HCT116 (cell line): ENCODE data around the gene PCDHGB2. TPM values are rescaled to one million over a fixed set of nuclear protein-coding genes. Genes with fewer than 3 reads are reported as not detected.

Experiments used
- ATAC-seq: fragments of 200-7000 bp; cut with Tn5 transposase; 2 replicates; pipeline ENCODE4 v1.9.1; 2020; ENCODE audit warnings: mild to moderate bottlenecking, moderate library complexity
- BruUV-seq: library from RNA; stranded (reverse); fragments of 400-500 nt; replicated peaks from 2 replicates; lab custom pipeline; 2021; lab: Mats Ljungman, UMichigan
- CTCF ChIA-PET: fragments of 300-600 bp; sonication (Branson Sonifier 250); formaldehyde crosslinking; loops from one replicate; lab custom pipeline; 2021; ENCODE audit warnings: antibody characterized with exemption; lab: Charles Lee
- POLR2A ChIA-PET: fragments of 300-600, 350-600 bp; sonication (Branson Sonifier 250); formaldehyde crosslinking; loops from one replicate; lab custom pipeline; 2021; ENCODE audit warnings: antibody characterized with exemption; lab: Charles Lee
- RAD21 ChIA-PET, 2 experiments: fragments of 300-600 bp; sonication (Branson Sonifier 250); formaldehyde crosslinking; loops; one replicate each; lab custom pipeline; 2023; ENCODE audit warnings: low total read pairs in 2 of 2; ENCODE audit not compliant: uncharacterized antibody in 2 of 2, unreplicated experiment in 2 of 2, low non-redundant PET in 1 of 2; lab: Charles Lee
- DNase-seq: peaks from one replicate; pipeline ENCODE4 v3.0.0-alpha.2; 2010; ENCODE audit warnings: low read depth, low spot score
- H2AFZ ChIP-seq: fragments of 200-600 bp; shearing (Covaris generic), sonication (generic); 2 replicates; pipeline ENCODE4 v1.6.1; 2017; ENCODE audit warnings: low read depth, mixed run types, mixed read lengths, antibody characterized with exemption, low read length; ENCODE audit not compliant: poor library complexity, severe bottlenecking
- H3K27ac ChIP-seq: 2 replicates; pipeline ENCODE4 v1.5.1; 2012; ENCODE audit warnings: low read depth, low read length
- H3K27me3 ChIP-seq: fragments of 200-600 bp; sonication (generic); 2 replicates; pipeline ENCODE4 v1.6.1; 2016; ENCODE audit warnings: mixed run types, low read length, mixed read lengths; ENCODE audit not compliant: insufficient read depth
- H3K36me3 ChIP-seq, 2 experiments: fragments of 200-500 bp in 1 of 2; fragments of 200-600 bp in 1 of 2; sonication (Bioruptor generic) in 1 of 2; sonication (generic) in 1 of 2; 2 replicates each; pipeline versions ENCODE4 v1.5.1 to v1.6.1; 2014 to 2016; ENCODE audit warnings: low read length in 2 of 2, inconsistent platforms in 1 of 2, mixed read lengths in 1 of 2, mixed run types in 1 of 2; ENCODE audit not compliant: insufficient read depth in 2 of 2, control insufficient read depth in 1 of 2
- H3K4me1 ChIP-seq, 2 experiments: fragments of 200-600 bp in 1 of 2; sonication (generic) in 1 of 2; 2 replicates each; pipeline versions ENCODE4 v1.5.1 to v1.6.1; 2012 to 2017; ENCODE audit warnings: low read length in 2 of 2, inconsistent platforms in 1 of 2, mild to moderate bottlenecking in 1 of 2, mixed read lengths in 1 of 2, mixed run types in 1 of 2, moderate library complexity in 1 of 2; ENCODE audit not compliant: insufficient read depth in 2 of 2, control insufficient read depth in 1 of 2
- H3K4me2 ChIP-seq: fragments of 200-600 bp; sonication (generic); 2 replicates; pipeline ENCODE4 v1.6.1; 2017; ENCODE audit warnings: mixed run types, low read length, mixed read lengths
- H3K4me3 ChIP-seq, 2 experiments: fragments of 200-600 bp in 1 of 2; sonication (generic) in 1 of 2; replicated peaks in 1 of 2; 2 replicates each; pipeline ENCODE4 v1.5.1; 2011 to 2016; ENCODE audit warnings: low read length in 2 of 2, control low read depth in 1 of 2, low read depth in 1 of 2, mild to moderate bottlenecking in 1 of 2, mixed read lengths in 1 of 2, mixed run types in 1 of 2
- H3K79me2 ChIP-seq: fragments of 200-600 bp; sonication (generic); 2 replicates; pipeline ENCODE4 v1.6.1; 2017; ENCODE audit warnings: mild to moderate bottlenecking, mixed run types, low read length, moderate library complexity, mixed read lengths; ENCODE audit not compliant: insufficient read depth
- H3K9ac ChIP-seq: fragments of 200-600 bp; sonication (generic); 2 replicates; pipeline ENCODE4 v1.6.1; 2016; ENCODE audit warnings: low read length, mixed read lengths
- H3K9me2 ChIP-seq: fragments of 200-600 bp; sonication (generic), shearing (Covaris generic); 2 replicates; pipeline ENCODE4 v1.6.1; 2017; ENCODE audit warnings: mixed run types, mild to moderate bottlenecking, moderate library complexity; ENCODE audit not compliant: insufficient read depth
- H3K9me3 ChIP-seq, 2 experiments: fragments of 200-500 bp in 1 of 2; fragments of 200-600 bp in 1 of 2; sonication (Bioruptor generic) in 1 of 2; sonication (generic) in 1 of 2; 2 replicates each; pipeline ENCODE4 v1.6.1; 2014 to 2017; ENCODE audit warnings: low read length in 2 of 2, mixed read lengths in 2 of 2, inconsistent platforms in 1 of 2, low read depth in 1 of 2, mild to moderate bottlenecking in 1 of 2, mixed run types in 1 of 2, moderate library complexity in 1 of 2; ENCODE audit not compliant: control insufficient read depth in 1 of 2, insufficient read depth in 1 of 2
- H4K20me1 ChIP-seq: fragments of 200-600 bp; sonication (generic), shearing (Covaris generic); 2 replicates; pipeline ENCODE4 v1.6.1; 2017; ENCODE audit warnings: mixed run types, mild to moderate bottlenecking, moderate library complexity; ENCODE audit not compliant: insufficient read depth
- CBX3 ChIP-seq: IDR thresholded peaks from 2 replicates; pipeline ENCODE4 v1.6.1; 2012; ENCODE audit warnings: low read depth
- CEBPB ChIP-seq: IDR thresholded peaks from 2 replicates; pipeline ENCODE4 v1.6.1; 2012; ENCODE audit warnings: low read depth
- CTCF ChIP-seq, 3 experiments: fragments of 200-600 bp in 1 of 3; sonication (generic) in 1 of 3; IDR thresholded peaks in 2 of 3; conservative IDR thresholded peaks in 1 of 3; 2 replicates each; pipeline ENCODE4 v1.5.1; 2012 to 2017; ENCODE audit warnings: low read depth in 2 of 3, low read length in 2 of 3, antibody characterized with exemption in 1 of 3, borderline replicate concordance in 1 of 3, control low read depth in 1 of 3, mild to moderate bottlenecking in 1 of 3, mixed read lengths in 1 of 3, mixed run types in 1 of 3, moderate library complexity in 1 of 3; ENCODE audit not compliant: insufficient read depth in 1 of 3
- EGR1 ChIP-seq: IDR thresholded peaks from 2 replicates; pipeline ENCODE4 v1.6.1; 2012; ENCODE audit warnings: low read depth
- ELF1 ChIP-seq: IDR thresholded peaks from 2 replicates; pipeline ENCODE4 v1.6.1; 2012; ENCODE audit warnings: low read depth, borderline replicate concordance
- EZH2 ChIP-seq: fragments of 200-600 bp; sonication (generic); IDR thresholded peaks from 2 replicates; pipeline ENCODE4 v1.6.1; 2017; ENCODE audit warnings: antibody characterized with exemption, mixed run types
- EZH2phosphoT487 ChIP-seq: fragments of 200-600 bp; IDR thresholded peaks from 2 replicates; pipeline ENCODE4 v1.6.1; 2018; ENCODE audit warnings: antibody characterized with exemption, borderline replicate concordance
- FOSL1 ChIP-seq: IDR thresholded peaks from 2 replicates; pipeline ENCODE4 v1.6.1; 2012; ENCODE audit warnings: low read depth
- JUND ChIP-seq: IDR thresholded peaks from 2 replicates; pipeline ENCODE4 v1.6.1; 2012
- RAD21 ChIP-seq: IDR thresholded peaks from 2 replicates; pipeline ENCODE4 v1.6.1; 2012; ENCODE audit warnings: low read depth, mild to moderate bottlenecking
- SIN3A ChIP-seq: IDR thresholded peaks from 2 replicates; pipeline ENCODE4 v1.6.1; 2012; ENCODE audit warnings: low read depth
- SP1 ChIP-seq: IDR thresholded peaks from 2 replicates; pipeline ENCODE4 v1.6.1; 2012; ENCODE audit warnings: low read depth
- YY1 ChIP-seq: IDR thresholded peaks from 2 replicates; pipeline ENCODE4 v1.6.1; 2011; ENCODE audit warnings: low read length, low read depth, moderate library complexity, mild to moderate bottlenecking; ENCODE audit not compliant: insufficient replicate concordance; ENCODE audit errors: extremely low read depth
- intact Hi-C: fragments of 100-400 bp; cut with micrococcal nuclease; formaldehyde crosslinking; loops from 2 replicates; pipeline ENCODE4 v1.10.0; 2022
- total RNA-seq: library from RNA; stranded (reverse); gene quantifications from one replicate; pipeline ENCODE4 v1.2.1, GENCODE V29; 2021; ENCODE audit not compliant: unreplicated experiment
- TF ChIP-seq, protein P1 (sequence below): IDR thresholded peaks from 2 replicates; pipeline ENCODE4 v1.6.1; 2012

PCDHGB2 gene
- total RNA-seq, 1 experiment from 2014 or later = 0.34 TPM

GRCh38 chr5:141343242-141343952 is 16.4 kb upstream of the PCDHGB2 start, which contains the start of gene PCDHGA3:
Gene PCDHGA3 (plus strand): TSS chr5:141343829. CDS start chr5:141344034, 205 bp downstream.
- TF ChIP-seq CBX3 = no peak
- TF ChIP-seq EZH2 = no peak
- TF ChIP-seq, protein P1, sequence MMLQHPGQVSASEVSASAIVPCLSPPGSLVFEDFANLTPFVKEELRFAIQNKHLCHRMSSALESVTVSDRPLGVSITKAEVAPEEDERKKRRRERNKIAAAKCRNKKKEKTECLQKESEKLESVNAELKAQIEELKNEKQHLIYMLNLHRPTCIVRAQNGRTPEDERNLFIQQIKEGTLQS = no peak
- TF ChIP-seq CTCF (IDR thresholded peaks at IDR 0.05 in 2 of 3, conservative IDR thresholded peaks at IDR 0.05 in 1 of 3; ENCODE audit: borderline replicate concordance in 1 of 3, insufficient read depth in 1 of 3, low read depth in 2 of 3, low read length in 2 of 3) = peak in 2 of 3 experiments; percentile 15 to 31; a peak in 2 of 6 replicates
- no peak for TF ChIP-seq ELF1
- no peak for TF ChIP-seq CEBPB
- no peak for TF ChIP-seq FOSL1
- no peak for TF ChIP-seq JUND
- peak; percentile 19; the same call in 1 of the 2 replicates for TF ChIP-seq RAD21
- TF ChIP-seq EGR1 = no peak
- no peak for TF ChIP-seq EZH2phosphoT487
- no peak for TF ChIP-seq SP1
- no peak for TF ChIP-seq SIN3A
- TF ChIP-seq YY1 = no peak
- TF ChIP-seq, all 23 proteins: peak for 2
- no peak within 1 kb of the TSS for H3K4me2 ChIP-seq
- H3K27ac ChIP-seq = no peak within 1 kb of the TSS
- ChIA-PET POLR2A (no interaction called here), CTCF (no interaction called here), RAD21 (no interaction called here)
- DNase-seq = no peak
- H3K9me3 ChIP-seq = peaks cover 4% of the 10 kb centered on the region in 2 experiments; a peak in 2 of 4 replicates
- ATAC-seq = no peak
- H2AFZ ChIP-seq = no peak within 1 kb of the TSS
- H3K27me3 ChIP-seq = no peaks in the 10 kb centered on the region
- intact Hi-C loops = no loop called here
- no peaks in the 10 kb centered on the region for H3K4me1 ChIP-seq
- no peaks in the 10 kb centered on the region for H3K79me2 ChIP-seq
- no peaks in the 10 kb centered on the region for H3K36me3 ChIP-seq
- H3K9ac ChIP-seq = no peak within 1 kb of the TSS
- H4K20me1 ChIP-seq = no peaks in the 10 kb centered on the region
- BruUV-seq = no TSS peak
- no peaks in the 10 kb centered on the region for H3K9me2 ChIP-seq
- no peak within 1 kb of the TSS for H3K4me3 ChIP-seq
